SHP77 (cell line): ENCODE results near the gene EIF2D.
"Not testable (repeated sequence)": the region's sequence is repeated elsewhere in the genome, so short reads cannot be mapped to it uniquely, and the experiment has no call there.

Source experiments
- DNase-seq, 2 experiments: peaks; one replicate each; lab custom pipeline; 2025; lab: John Stamatoyannopoulos, UW

Gene EIF2D, protein sequence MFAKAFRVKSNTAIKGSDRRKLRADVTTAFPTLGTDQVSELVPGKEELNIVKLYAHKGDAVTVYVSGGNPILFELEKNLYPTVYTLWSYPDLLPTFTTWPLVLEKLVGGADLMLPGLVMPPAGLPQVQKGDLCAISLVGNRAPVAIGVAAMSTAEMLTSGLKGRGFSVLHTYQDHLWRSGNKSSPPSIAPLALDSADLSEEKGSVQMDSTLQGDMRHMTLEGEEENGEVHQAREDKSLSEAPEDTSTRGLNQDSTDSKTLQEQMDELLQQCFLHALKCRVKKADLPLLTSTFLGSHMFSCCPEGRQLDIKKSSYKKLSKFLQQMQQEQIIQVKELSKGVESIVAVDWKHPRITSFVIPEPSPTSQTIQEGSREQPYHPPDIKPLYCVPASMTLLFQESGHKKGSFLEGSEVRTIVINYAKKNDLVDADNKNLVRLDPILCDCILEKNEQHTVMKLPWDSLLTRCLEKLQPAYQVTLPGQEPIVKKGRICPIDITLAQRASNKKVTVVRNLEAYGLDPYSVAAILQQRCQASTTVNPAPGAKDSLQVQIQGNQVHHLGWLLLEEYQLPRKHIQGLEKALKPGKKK

DNA sequence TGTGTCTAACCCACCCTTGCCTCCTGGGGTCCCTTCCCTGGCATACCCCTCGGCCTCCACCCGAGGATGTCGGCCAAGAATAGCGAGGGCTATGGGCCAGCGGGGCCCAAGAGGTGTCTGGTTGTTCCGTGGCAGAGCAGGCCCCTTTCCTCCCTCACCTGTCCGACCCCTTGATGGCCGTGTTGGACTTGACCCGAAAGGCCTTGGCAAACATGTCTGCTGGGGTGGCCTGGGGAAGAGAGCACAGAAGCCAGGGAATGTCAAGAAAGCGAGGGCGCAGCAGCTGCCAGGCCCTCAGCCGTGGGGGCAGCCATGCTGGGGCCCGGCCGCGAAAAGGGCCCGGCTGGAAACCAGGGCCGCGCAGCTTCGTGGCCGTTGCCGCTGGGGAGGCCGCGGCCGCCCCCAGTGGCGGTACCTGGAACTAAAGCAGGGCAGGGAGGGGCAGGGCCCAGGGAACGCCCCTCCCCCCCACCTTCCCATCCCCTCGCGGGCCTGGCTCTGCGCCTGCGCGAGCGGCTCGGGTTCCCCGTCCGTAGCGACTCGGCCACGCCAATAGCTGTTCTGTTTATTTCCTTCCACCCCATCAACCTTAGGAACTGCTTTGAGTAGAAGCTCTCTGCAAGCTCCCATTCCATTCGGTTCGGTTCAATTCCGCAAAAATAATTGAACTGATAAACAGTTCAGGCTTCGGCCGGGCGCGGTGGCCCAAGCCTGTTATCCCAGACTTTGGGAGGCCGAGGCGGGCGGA is at the start of gene EIF2D:
TSS of gene EIF2D (minus strand) at position 337 of the 748 bp plus-strand sequence. CDS start at position 214, 123 bp downstream.
- peak; percentile 84 to 87 for DNase-seq

GRCh38 chr1:206661161-206661820 is 49.0 kb upstream of the EIF2D start:
- no peak for DNase-seq

DNA sequence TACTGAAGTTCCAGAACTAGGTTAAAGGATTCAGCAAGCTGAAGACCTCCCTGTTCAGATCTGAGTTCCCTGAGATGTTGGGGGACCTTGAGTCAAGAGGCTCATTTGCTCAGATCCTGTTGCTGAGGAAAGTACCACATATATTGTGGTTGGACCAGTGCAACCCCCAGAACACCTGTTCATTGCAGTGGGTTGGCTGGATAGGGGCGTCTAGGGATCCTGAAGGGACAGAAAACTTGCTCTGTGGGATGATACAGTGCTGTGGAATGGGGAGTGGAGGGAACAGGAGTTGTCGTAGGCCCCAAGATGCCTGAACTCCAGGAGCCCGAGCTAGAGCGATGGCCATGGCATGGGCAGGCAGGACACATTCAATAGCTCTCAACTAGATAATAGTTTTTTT is 47.9 kb upstream of the EIF2D start:
- no peak for DNase-seq

GRCh38 chr1:206658981-206659273 is 46.7 kb upstream of the EIF2D start:
- no peak for DNase-seq

GRCh38 chr1:206658264-206658980 is 46.2 kb upstream of the EIF2D start:
- DNase-seq: peak in 1 of 2 experiments; percentile 18

GRCh38 chr1:206657751-206658150 is 45.5 kb upstream of the EIF2D start:
- DNase-seq: no peak

DNA sequence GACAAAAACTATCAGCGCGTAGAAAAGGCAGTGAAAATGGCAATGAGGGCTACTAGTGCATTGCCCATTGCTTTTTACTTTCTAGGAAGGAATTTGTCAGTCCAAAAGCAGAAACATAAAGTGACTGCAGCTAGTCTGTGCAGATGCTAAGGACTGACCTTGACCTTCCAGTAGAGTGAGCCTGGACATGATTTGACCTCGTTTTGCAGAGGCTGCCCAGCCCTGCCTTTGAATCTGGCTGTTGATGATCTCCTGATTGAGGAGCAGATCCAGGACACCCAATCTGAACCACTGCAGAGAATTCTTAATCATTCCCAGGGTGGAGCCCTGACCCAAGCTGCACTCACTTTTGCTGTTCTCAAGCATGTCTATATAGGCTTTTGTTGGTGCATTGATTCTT is 44.7 kb upstream of the EIF2D start:
- no peak for DNase-seq

DNA sequence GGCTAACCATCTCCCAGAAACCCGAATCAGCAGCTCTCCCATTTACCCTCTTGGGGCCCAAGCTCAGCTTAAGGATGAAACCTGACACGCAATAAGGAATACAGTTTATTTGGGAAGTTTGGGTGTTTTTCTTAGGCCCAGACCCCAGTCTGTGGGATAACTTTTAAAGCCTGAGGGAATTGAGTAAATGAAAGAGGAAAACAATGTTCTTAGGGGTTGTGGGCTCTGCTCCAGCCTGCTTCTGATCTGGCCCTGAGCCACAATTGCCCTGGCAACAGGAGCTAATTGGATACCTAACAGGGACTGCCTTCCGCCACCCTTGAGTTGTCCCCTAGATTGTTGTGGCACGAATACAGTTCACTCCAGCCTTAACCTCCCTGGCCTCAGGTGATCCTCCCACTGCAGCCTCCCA is 43.2 kb upstream of the EIF2D start:
- no peak for DNase-seq

- DNase-seq: no peak
Observed at GRCh38 chr1:206654828-206655227, 42.6 kb upstream of the EIF2D start.

DNA sequence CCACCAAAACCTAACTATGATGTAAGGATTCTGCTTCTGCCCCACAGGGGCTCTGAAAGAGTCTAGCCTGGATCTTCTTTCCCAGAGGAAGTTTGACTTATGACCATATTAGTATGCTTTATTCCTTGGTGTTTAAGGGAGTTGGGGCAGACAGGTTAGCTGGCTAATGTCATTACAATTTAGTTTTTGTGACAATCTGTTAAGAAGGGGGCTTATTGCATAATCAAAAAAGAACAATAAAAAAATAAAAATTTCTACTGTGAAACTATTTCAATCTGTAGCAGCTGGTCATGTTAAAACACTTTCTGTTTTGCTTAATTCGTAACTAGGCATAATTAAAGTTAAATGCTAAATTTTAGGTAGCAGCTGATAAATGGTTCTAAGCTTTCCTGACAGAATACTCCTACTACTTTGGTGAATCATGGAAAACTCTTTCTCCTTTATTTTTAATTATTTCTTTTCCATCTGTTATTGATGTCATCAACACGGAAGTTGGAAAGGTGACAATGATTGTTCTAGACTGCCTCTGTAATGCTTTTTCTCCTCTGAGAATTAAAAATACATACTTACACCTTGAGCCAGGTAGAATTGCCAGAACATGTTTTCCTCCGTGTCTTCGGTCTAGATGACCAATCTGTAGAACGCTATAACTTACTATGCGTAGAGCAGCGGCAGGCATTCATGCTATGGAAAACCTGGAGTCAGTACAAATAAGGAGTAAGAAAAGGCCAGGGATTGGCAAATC is 41.6 kb upstream of the EIF2D start:
- DNase-seq: no peak

DNA sequence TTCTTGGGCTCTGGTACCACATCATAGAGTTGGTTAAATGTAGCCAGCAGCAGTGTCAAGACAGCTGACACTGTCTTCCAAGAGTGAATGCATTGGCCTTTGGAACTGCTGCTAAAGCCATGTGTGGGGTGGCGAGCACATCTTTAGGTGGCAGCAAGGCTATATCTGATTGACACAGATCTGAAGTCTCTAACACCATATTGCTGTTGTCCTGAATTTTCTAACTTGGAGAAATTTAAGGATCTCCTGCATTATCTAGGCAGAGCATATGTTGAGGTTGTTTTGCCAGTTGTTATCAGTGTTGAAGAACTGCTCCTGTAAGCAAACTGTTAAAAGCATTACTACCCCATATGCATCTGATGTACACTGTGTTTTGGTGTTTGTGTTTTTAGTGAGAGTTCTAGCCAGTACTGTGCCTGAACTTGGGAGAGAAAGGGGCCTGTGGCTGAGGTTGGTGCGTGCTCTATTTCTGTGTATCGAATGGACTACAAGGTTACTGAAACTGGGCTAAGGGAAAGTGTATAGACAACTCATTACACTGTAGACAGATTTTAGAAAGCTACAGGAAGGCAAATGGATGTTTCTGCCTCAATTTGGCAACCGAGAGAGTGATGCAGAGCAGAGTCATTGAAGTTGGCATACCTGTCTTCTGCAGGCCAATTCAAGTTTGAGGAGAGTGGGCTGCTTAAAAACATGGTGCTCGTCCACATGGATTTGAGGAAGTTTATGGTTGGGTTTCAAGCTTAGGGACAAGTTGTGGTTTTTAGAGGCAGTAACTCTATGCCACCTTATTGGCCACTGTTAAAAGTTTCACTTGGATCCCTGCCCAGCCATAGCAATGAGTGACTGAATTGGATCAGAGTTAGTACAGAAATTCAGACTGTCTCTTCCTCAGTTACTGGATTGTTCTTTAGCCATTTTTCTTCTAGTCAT is 40.0 kb upstream of the EIF2D start:
- no peak for DNase-seq

DNA sequence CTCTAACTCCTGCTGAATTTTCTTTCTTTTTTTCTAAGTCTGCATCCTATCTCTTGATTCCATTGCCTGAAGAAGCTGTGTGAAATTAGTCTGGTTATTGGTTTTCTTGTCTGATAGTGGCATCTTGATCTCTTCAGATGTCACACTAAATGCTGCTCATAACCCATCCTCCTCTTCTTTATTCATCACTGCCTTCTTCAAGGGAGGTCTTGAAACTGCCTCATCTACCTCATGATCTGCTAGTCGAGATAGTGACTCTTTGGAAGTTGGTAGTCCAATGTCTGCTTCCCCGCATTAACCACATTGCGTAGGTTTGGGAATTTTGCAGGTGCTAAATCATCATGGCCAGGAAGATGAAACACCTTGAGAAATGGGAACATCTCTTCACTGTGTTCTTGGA is 38.7 kb upstream of the EIF2D start:
- DNase-seq: no peak

DNA sequence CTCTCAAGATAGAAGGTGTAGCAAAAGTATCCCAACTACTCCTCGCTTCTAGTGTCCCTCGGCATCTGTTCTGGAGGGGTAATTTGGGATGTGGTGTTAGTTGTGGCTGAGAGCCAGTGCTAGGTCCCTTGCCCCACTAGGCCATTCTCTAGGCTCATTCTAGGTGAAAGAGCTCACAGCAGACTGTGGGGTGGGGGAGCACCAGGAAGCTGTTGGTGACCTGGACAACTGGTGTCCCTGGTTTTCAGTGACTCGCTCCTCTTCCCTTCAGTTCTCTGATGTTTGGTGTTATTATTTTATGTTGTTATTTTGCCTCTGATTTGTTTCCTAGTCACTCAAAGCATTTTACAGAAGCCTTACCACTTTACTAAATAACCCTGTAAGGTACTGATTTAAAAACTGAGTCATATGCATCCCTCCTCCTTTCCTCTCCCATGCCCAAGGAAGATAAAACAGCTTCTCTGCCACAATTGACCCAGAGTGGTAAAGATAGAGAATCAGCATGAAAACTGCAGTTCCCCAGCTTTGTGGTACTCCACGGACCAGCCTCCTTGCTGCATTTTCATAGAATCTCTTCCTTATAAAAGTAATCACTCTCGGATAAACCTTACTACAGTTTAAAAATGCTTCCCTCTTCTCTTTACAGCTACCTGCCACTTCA is 37.1 kb upstream of the EIF2D start:
- DNase-seq: no peak

DNA sequence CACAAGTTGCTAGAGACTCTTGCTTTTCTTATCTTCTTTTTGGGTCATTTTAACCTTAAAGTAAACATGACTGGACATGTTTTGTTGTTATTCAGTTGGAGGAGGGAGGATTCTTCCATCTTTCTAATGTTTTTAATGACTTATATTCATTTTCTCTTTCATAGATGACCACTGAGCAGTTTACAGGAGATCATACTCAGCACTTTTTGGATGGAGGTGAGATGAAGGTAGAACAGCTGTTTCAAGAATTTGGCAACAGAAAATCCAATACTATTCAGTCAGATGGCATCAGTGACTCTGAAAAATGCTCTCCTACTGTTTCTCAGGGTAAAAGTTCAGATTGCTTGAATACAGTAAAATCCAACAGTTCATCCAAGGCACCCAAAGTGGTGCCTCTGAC is 35.0 kb upstream of the EIF2D start:
- DNase-seq: no peak

GRCh38 chr1:206646504-206646903 is 34.2 kb upstream of the EIF2D start:
- no peak for DNase-seq

DNA sequence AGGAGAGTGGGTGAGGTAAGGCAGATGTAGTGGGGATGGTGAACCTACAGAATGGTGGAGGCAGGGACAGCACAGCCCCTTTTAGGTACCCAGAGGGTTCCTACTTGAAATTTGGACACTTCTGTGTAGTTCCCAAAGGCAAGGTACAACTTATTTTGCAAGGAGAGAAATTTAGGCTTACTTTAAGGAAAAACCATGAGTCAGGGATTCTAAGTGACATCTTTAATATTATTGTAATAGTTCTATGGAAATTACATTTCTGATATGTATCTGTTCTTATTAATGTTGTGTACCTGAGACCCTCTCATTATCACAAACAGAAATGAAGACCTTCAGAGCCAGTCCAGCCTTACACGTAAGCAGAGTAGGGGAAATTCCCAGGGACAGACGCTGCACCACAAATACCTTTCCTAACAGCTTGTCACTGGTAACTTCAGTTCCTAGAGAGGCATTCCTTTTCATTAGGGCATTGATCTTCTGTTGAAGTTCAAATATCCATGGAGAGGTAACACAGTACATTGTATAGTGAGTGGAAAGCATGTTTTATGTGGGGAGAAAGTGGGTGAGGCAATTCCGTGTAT is 30.9 kb upstream of the EIF2D start:
- DNase-seq: no peak

DNA sequence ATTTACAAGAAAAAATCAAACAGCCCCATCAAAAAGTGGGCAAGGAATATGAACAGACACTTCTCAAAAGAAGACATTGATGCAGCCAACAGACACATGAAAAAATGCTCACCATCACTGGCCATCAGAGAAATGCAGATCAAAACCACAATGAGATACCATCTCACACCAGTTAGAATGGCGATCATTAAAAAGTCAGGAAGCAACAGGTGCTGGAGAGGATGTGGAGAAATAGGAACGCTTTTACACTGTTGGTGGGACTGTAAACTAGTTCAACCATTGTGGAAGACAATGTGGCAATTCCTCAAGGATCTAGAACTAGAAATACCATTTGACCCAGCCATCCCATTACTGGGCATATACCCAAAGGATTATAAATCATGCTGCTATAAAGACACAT is 29.8 kb upstream of the EIF2D start:
- not testable (repeated sequence) for DNase-seq

DNA sequence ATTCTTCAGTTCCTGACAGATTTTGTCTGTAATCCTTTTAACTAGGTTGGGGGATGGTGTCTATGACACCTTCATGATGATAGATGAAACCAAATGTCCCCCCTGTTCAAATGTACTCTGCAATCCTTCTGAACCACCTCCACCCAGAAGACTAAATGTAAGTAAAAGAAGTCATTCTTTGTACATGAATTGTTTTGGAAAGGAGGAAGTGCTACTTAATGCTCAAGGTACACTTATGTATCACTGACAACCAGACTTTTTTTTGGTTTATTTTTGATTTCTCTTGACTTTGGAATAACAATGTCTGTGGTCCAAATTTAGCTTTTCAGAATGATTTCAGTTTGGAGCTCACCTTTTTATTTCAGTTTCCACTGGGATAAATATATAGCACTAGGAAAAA is 25.3 kb upstream of the EIF2D start:
- DNase-seq: no peak

GRCh38 chr1:206636671-206637070 is 24.4 kb upstream of the EIF2D start:
- no peak for DNase-seq
